ENCODE measurements around the gene LHX6.

LHX6 gene

GRCh38 chr9:122234022-122234748 lies 5.4 kb upstream of the LHX6 start:
- no peak for DNase-seq

- DNase-seq: no peak
Measured at GRCh38 chr9:122232796-122233306, 4.1 kb upstream of the LHX6 start.

GRCh38 chr9:122229485-122229837 lies 704 bp upstream of the LHX6 start:
- DNase-seq: no peak

- DNase-seq: no peak
Measured at GRCh38 chr9:122228191-122228567, 578 bp downstream of the LHX6 start.

GRCh38 chr9:122227575-122227900 lies 1.2 kb downstream of the LHX6 start:
- no peak for DNase-seq

- no peak for DNase-seq
Measured at GRCh38 chr9:122226758-122227574, 1.8 kb downstream of the LHX6 start.

- DNase-seq: no peak
Measured at GRCh38 chr9:122226142-122226757, 2.5 kb downstream of the LHX6 start.

GRCh38 chr9:122225312-122226141 lies 3.2 kb downstream of the LHX6 start:
- no peak for DNase-seq

- DNase-seq: no peak
Measured at GRCh38 chr9:122223435-122223834, 5.3 kb downstream of the LHX6 start.

- no peak for DNase-seq
Measured at GRCh38 chr9:122222791-122223190, 6.0 kb downstream of the LHX6 start.

- DNase-seq: no peak
Measured at GRCh38 chr9:122221183-122221811, 7.5 kb downstream of the LHX6 start.

- DNase-seq: no peak
Measured at GRCh38 chr9:122220673-122221182, 8.0 kb downstream of the LHX6 start.

GRCh38 chr9:122219856-122220672 lies 8.7 kb downstream of the LHX6 start:
- DNase-seq: no peak

GRCh38 chr9:122218935-122219855 lies 9.6 kb downstream of the LHX6 start:
- no peak for DNase-seq

- DNase-seq: no peak
Measured at GRCh38 chr9:122218071-122218934, 10.5 kb downstream of the LHX6 start.

GRCh38 chr9:122217640-122218039 lies 11.1 kb downstream of the LHX6 start:
- no peak for DNase-seq

- DNase-seq: no peak
Measured at GRCh38 chr9:122216798-122217418, 11.8 kb downstream of the LHX6 start.

- no peak for DNase-seq
Measured at GRCh38 chr9:122216138-122216797, 12.5 kb downstream of the LHX6 start.
